GM23338 (cell line): Measurements from ENCODE around the gene DGKB. TPM values are rescaled to one million over a fixed set of nuclear protein-coding genes. Genes with fewer than 3 reads are reported as not detected.

Source experiments
- ATAC-seq: fragments of 200-7000 bp; cut with Tn5 transposase; 3 replicates; pipeline ENCODE4 v1.9.1; 2020
- DNase-seq: peaks from one replicate; pipeline ENCODE4 v3.0.0-alpha.2; 2015; ENCODE audit warnings: low spot score
- H2AFZ ChIP-seq: fragments of 200-600 bp; sonication (generic); 2 replicates; pipeline ENCODE4 v1.8.0; 2016; ENCODE audit warnings: antibody characterized with exemption, mild to moderate bottlenecking, moderate library complexity
- H3F3A ChIP-seq: fragments of 200-600 bp; sonication (generic); replicated peaks from 2 replicates; pipeline ENCODE4 v1.8.0; 2017; ENCODE audit warnings: antibody characterized with exemption, mixed run types, low read depth
- H3K27ac ChIP-seq: fragments of 200-600 bp; sonication (generic); 2 replicates; pipeline ENCODE4 v1.6.1; 2016; ENCODE audit warnings: low read depth
- H3K27me3 ChIP-seq: fragments of 200-600 bp; sonication (generic); 2 replicates; pipeline ENCODE4 v1.8.0; 2016; ENCODE audit warnings: mild to moderate bottlenecking, mixed run types, moderate library complexity; ENCODE audit not compliant: insufficient read depth
- H3K36me3 ChIP-seq: fragments of 200-600 bp; sonication (generic); 2 replicates; pipeline ENCODE4 v1.8.0; 2016; ENCODE audit warnings: mild to moderate bottlenecking; ENCODE audit not compliant: insufficient read depth
- H3K4me1 ChIP-seq: fragments of 200-600 bp; sonication (generic); 2 replicates; pipeline ENCODE4 v1.8.0; 2016; ENCODE audit warnings: mild to moderate bottlenecking, moderate library complexity; ENCODE audit not compliant: insufficient read depth
- H3K4me2 ChIP-seq: fragments of 200-600 bp; sonication (generic); 2 replicates; pipeline ENCODE4 v1.7.1; 2017; ENCODE audit warnings: mixed run types
- H3K4me3 ChIP-seq: fragments of 200-600 bp; sonication (generic); 2 replicates; pipeline ENCODE4 v1.6.1; 2016; ENCODE audit warnings: mixed run types
- H3K79me2 ChIP-seq: fragments of 200-600 bp; sonication (generic); replicated peaks from 2 replicates; pipeline ENCODE4 v1.8.0; 2017; ENCODE audit warnings: mild to moderate bottlenecking; ENCODE audit not compliant: insufficient read depth
- H3K9me2 ChIP-seq: fragments of 200-600 bp; sonication (generic); 2 replicates; pipeline ENCODE4 v1.8.0; 2017; ENCODE audit not compliant: insufficient read depth
- H4K20me1 ChIP-seq: fragments of 200-600 bp; sonication (generic); replicated peaks from 2 replicates; pipeline ENCODE4 v1.8.0; 2017; ENCODE audit warnings: mild to moderate bottlenecking; ENCODE audit not compliant: insufficient read depth
- H3K27ac Mint-ChIP-seq: 2 replicates; pipeline ENCODE4 v1.8.0; 2020; ENCODE audit warnings: inconsistent platforms, mild to moderate bottlenecking, moderate library complexity, mixed read lengths
- H3K27me3 Mint-ChIP-seq: 3 replicates; pipeline ENCODE4 v1.8.0; 2022; ENCODE audit warnings: low read depth, mild to moderate bottlenecking, moderate library complexity, mixed read lengths, inconsistent platforms; ENCODE audit not compliant: insufficient read depth, poor library complexity
- H3K36me3 Mint-ChIP-seq: 3 replicates; pipeline ENCODE4 v1.8.0; 2021; ENCODE audit warnings: low read depth, mild to moderate bottlenecking, inconsistent platforms, moderate library complexity, mixed read lengths
- H3K4me1 Mint-ChIP-seq: 3 replicates; pipeline ENCODE4 v1.8.0; 2020; ENCODE audit warnings: mild to moderate bottlenecking, inconsistent platforms, mixed read lengths
- H3K4me3 Mint-ChIP-seq: 3 replicates; pipeline ENCODE4 v1.8.0; 2021; ENCODE audit warnings: moderate library complexity, mild to moderate bottlenecking, inconsistent platforms, mixed read lengths
- H3K9me3 Mint-ChIP-seq: 3 replicates; pipeline ENCODE4 v1.8.0; 2020; ENCODE audit warnings: moderate library complexity, mild to moderate bottlenecking, inconsistent platforms, mixed read lengths
- CREB1 ChIP-seq: fragments of 250-450 bp; sonication (Bioruptor Pico); IDR thresholded peaks from 2 replicates; pipeline ENCODE4 v1.5.0; 2020; ENCODE audit warnings: low read depth, mild to moderate bottlenecking, moderate library complexity
- EZH2phosphoT487 ChIP-seq: fragments of 200-600 bp; sonication (generic); IDR thresholded peaks from one replicate; pipeline ENCODE4 v1.8.1; 2018; ENCODE audit warnings: antibody characterized with exemption; ENCODE audit not compliant: unreplicated experiment
- NANOG ChIP-seq: IDR thresholded peaks from 2 replicates; pipeline ENCODE4 v1.6.1; 2016; ENCODE audit warnings: antibody characterized with exemption, borderline replicate concordance
- ZNF114 ChIP-seq: fragments of 250-450 bp; sonication (Bioruptor Pico); IDR thresholded peaks from 2 replicates; pipeline ENCODE4 v1.5.0; 2020; ENCODE audit warnings: mild to moderate bottlenecking, moderate library complexity
- ZNF331 ChIP-seq: fragments of 250-450 bp; sonication (Bioruptor Pico); IDR thresholded peaks from 2 replicates; pipeline ENCODE4 v1.5.0; 2020; ENCODE audit warnings: low read depth, mild to moderate bottlenecking, moderate library complexity
- polyA plus RNA-seq: library from polyadenylated mRNA; unstranded; fragments of >200 nt; fragmentation: Nextera tagmentation; extraction: Ambion mirVana; gene quantifications from 2 replicates; pipeline ENCODE4 v1.2.1, GENCODE V29; 2016
- total RNA-seq: library from RNA; depleted of rRNA; stranded (reverse); fragments of >200 nt; shearing (Covaris generic); gene quantifications from 2 replicates; pipeline ENCODE4 v1.2.3, GENCODE V29; 2014
- TF ChIP-seq, protein P1 (sequence below), 2 experiments: fragments of 200-600 bp in 1 of 2; sonication (generic) in 1 of 2; conservative IDR thresholded peaks; 2 replicates each; pipeline versions ENCODE4 v1.5.1 to v1.6.1; 2016 to 2017; ENCODE audit warnings: antibody characterized with exemption in 2 of 2, low read depth in 2 of 2, mild to moderate bottlenecking in 2 of 2, moderate library complexity in 1 of 2
- TF ChIP-seq, protein P2 (sequence below): fragments of 250-450 bp; sonication (Bioruptor Pico); IDR thresholded peaks from 2 replicates; pipeline ENCODE4 v1.5.0; 2020; ENCODE audit warnings: mild to moderate bottlenecking, moderate library complexity

DGKB gene
- total and polyA plus RNA-seq, 2 experiments from 2014 or later = 4.8 to 11.5 TPM

GRCh38 chr7:14676896-14677295, 225.7 kb downstream of the DGKB start (continued):
- TF ChIP-seq, protein P1, sequence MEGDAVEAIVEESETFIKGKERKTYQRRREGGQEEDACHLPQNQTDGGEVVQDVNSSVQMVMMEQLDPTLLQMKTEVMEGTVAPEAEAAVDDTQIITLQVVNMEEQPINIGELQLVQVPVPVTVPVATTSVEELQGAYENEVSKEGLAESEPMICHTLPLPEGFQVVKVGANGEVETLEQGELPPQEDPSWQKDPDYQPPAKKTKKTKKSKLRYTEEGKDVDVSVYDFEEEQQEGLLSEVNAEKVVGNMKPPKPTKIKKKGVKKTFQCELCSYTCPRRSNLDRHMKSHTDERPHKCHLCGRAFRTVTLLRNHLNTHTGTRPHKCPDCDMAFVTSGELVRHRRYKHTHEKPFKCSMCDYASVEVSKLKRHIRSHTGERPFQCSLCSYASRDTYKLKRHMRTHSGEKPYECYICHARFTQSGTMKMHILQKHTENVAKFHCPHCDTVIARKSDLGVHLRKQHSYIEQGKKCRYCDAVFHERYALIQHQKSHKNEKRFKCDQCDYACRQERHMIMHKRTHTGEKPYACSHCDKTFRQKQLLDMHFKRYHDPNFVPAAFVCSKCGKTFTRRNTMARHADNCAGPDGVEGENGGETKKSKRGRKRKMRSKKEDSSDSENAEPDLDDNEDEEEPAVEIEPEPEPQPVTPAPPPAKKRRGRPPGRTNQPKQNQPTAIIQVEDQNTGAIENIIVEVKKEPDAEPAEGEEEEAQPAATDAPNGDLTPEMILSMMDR (conservative IDR thresholded peaks at IDR 0.05; ENCODE audit: low read depth in 2 of 2) = no peak
- TF ChIP-seq, protein P2, sequence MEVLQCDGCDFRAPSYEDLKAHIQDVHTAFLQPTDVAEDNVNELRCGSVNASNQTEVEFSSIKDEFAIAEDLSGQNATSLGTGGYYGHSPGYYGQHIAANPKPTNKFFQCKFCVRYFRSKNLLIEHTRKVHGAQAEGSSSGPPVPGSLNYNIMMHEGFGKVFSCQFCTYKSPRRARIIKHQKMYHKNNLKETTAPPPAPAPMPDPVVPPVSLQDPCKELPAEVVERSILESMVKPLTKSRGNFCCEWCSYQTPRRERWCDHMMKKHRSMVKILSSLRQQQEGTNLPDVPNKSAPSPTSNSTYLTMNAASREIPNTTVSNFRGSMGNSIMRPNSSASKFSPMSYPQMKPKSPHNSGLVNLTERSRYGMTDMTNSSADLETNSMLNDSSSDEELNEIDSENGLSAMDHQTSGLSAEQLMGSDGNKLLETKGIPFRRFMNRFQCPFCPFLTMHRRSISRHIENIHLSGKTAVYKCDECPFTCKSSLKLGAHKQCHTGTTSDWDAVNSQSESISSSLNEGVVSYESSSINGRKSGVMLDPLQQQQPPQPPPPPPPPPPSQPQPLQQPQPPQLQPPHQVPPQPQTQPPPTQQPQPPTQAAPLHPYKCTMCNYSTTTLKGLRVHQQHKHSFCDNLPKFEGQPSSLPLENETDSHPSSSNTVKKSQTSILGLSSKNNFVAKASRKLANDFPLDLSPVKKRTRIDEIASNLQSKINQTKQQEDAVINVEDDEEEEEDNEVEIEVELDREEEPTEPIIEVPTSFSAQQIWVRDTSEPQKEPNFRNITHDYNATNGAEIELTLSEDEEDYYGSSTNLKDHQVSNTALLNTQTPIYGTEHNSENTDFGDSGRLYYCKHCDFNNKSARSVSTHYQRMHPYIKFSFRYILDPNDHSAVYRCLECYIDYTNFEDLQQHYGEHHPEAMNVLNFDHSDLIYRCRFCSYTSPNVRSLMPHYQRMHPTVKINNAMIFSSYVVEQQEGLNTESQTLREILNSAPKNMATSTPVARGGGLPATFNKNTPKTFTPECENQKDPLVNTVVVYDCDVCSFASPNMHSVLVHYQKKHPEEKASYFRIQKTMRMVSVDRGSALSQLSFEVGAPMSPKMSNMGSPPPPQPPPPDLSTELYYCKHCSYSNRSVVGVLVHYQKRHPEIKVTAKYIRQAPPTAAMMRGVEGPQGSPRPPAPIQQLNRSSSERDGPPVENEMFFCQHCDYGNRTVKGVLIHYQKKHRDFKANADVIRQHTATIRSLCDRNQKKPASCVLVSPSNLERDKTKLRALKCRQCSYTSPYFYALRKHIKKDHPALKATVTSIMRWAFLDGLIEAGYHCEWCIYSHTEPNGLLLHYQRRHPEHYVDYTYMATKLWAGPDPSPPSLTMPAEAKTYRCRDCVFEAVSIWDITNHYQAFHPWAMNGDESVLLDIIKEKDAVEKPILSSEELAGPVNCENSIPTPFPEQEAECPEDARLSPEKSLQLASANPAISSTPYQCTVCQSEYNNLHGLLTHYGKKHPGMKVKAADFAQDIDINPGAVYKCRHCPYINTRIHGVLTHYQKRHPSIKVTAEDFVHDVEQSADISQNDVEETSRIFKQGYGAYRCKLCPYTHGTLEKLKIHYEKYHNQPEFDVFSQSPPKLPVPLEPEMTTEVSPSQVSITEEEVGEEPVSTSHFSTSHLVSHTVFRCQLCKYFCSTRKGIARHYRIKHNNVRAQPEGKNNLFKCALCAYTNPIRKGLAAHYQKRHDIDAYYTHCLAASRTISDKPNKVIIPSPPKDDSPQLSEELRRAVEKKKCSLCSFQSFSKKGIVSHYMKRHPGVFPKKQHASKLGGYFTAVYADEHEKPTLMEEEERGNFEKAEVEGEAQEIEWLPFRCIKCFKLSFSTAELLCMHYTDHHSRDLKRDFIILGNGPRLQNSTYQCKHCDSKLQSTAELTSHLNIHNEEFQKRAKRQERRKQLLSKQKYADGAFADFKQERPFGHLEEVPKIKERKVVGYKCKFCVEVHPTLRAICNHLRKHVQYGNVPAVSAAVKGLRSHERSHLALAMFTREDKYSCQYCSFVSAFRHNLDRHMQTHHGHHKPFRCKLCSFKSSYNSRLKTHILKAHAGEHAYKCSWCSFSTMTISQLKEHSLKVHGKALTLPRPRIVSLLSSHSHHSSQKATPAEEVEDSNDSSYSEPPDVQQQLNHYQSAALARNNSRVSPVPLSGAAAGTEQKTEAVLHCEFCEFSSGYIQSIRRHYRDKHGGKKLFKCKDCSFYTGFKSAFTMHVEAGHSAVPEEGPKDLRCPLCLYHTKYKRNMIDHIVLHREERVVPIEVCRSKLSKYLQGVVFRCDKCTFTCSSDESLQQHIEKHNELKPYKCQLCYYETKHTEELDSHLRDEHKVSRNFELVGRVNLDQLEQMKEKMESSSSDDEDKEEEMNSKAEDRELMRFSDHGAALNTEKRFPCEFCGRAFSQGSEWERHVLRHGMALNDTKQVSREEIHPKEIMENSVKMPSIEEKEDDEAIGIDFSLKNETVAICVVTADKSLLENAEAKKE = no peak
- TF ChIP-seq ZNF114 (CRISPR knock-in tag) (no peak), ZNF331 (CRISPR knock-in tag) (no peak), CREB1 (no peak)

DNA sequence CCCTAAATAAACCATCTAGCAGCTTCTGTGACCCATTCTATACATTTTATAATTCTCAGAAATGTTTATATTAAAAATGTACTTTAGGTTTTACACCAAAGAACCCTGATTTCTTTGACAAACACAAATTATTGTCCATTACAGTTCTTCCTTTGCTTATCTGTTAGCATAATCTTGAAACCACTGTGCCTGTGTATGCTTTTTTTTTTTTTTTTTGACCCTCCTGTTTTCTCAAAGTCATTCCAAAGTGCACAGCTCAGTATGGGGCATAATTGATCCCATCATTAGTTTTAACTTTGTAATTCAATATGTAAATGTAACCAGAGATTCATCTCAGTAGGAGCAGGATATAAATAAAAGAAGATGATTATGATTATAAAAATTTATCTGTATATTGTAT, 229.3 kb downstream of the DGKB start:
- DNase-seq (no peak), ATAC-seq (no peak)
- H3K4me1 ChIP-seq = no peaks in the 10 kb centered on the region
- H3K36me3 ChIP-seq = no peaks in the 10 kb centered on the region
- H3K27me3 ChIP-seq = no peaks in the 10 kb centered on the region
- H3K27ac ChIP-seq = no peak overlapping the region
- H3K4me3 Mint-ChIP-seq = no peak overlapping the region
- no peaks in the 10 kb centered on the region for H3K9me2 ChIP-seq
- no peak overlapping the region for H3K4me3 ChIP-seq
- no peaks in the 10 kb centered on the region for H4K20me1 ChIP-seq
- H3K4me2 ChIP-seq = no peak overlapping the region
- H2AFZ ChIP-seq = no peak overlapping the region
- H3K27me3 Mint-ChIP-seq = no peaks in the 10 kb centered on the region
- no peaks in the 10 kb centered on the region for H3K4me1 Mint-ChIP-seq
- H3F3A ChIP-seq = no peaks in the 10 kb centered on the region
- no peak overlapping the region for H3K27ac Mint-ChIP-seq
- no peaks in the 10 kb centered on the region for H3K79me2 ChIP-seq
- no peaks in the 10 kb centered on the region for H3K36me3 Mint-ChIP-seq
- H3K9me3 Mint-ChIP-seq = no peaks in the 10 kb centered on the region
- no peak for TF ChIP-seq CREB1
- no peak for TF ChIP-seq EZH2phosphoT487
- no peak for TF ChIP-seq NANOG
- TF ChIP-seq, protein P2 = no peak
- no peak for TF ChIP-seq ZNF331 (CRISPR knock-in tag)
